Neural progenitor cell (in vitro differentiated cells): ENCODE measurements around the gene RCAN1.

Experiments
- CTCF ChIP-seq: fragments of 200-600 bp; sonication (generic); IDR thresholded peaks from 2 replicates; pipeline ENCODE4 v1.5.1; 2017; ENCODE audit warnings: antibody characterized with exemption, mild to moderate bottlenecking
- EZH2 ChIP-seq: fragments of 200-600 bp; sonication (generic); IDR thresholded peaks from 2 replicates; pipeline ENCODE4 v1.6.1; 2017; ENCODE audit warnings: antibody characterized with exemption, mild to moderate bottlenecking, moderate library complexity
- EZH2phosphoT487 ChIP-seq: fragments of 200-600 bp; sonication (generic); IDR thresholded peaks from 2 replicates; pipeline ENCODE4 v1.6.1; 2017; ENCODE audit warnings: antibody characterized with exemption

GRCh38 chr21:34531399-34531798 lies 83.5 kb downstream of the RCAN1 start:
- TF ChIP-seq EZH2 (no peak), CTCF (no peak), EZH2phosphoT487 (no peak)
